HL-60 (cell line): ENCODE data around the gene TBX18.

Experiments used
- DNase-seq, 2 experiments: peaks; one replicate each; pipeline ENCODE4 v3.0.0-alpha.2; 2010 to 2020; ENCODE audit warnings: low read depth in 1 of 2, low spot score in 1 of 2
- H3K27ac ChIP-seq: fragments of 250-450 bp; sonication (Bioruptor Pico); replicated peaks from 2 replicates; pipeline ENCODE4 v1.5.1; 2020; ENCODE audit warnings: mild to moderate bottlenecking, moderate library complexity
- H3K27me3 ChIP-seq: fragments of 250-450 bp; sonication (Bioruptor Pico); 2 replicates; pipeline ENCODE4 v1.5.1; 2021; ENCODE audit warnings: mild to moderate bottlenecking, moderate library complexity; ENCODE audit not compliant: insufficient read depth, poor library complexity, severe bottlenecking
- H3K4me3 ChIP-seq: replicated peaks from 2 replicates; pipeline ENCODE4 v1.5.1; 2011; ENCODE audit warnings: mild to moderate bottlenecking, control low read depth, low read length; ENCODE audit not compliant: insufficient read depth
- GABPA ChIP-seq: IDR thresholded peaks from 2 replicates; pipeline ENCODE4 v1.6.1; 2012; ENCODE audit warnings: low read depth
- POLR2AphosphoS5 ChIP-seq: IDR thresholded peaks from 2 replicates; pipeline ENCODE4 v1.6.1; 2012; ENCODE audit warnings: low read depth
- SPI1 ChIP-seq: IDR thresholded peaks from 2 replicates; pipeline ENCODE4 v1.6.1; 2012; ENCODE audit warnings: low read depth, mild to moderate bottlenecking, borderline replicate concordance
- TF ChIP-seq, protein P1 (sequence below): IDR thresholded peaks from one replicate; pipeline ENCODE4 v1.5.1; 2011; ENCODE audit warnings: low read length, control low read depth, inconsistent platforms; ENCODE audit not compliant: insufficient read depth
- TF ChIP-seq, protein P2 (sequence below): IDR thresholded peaks from 2 replicates; pipeline ENCODE4 v1.6.1; 2012; ENCODE audit warnings: low read depth; ENCODE audit not compliant: insufficient replicate concordance

The TBX18 gene

DNA sequence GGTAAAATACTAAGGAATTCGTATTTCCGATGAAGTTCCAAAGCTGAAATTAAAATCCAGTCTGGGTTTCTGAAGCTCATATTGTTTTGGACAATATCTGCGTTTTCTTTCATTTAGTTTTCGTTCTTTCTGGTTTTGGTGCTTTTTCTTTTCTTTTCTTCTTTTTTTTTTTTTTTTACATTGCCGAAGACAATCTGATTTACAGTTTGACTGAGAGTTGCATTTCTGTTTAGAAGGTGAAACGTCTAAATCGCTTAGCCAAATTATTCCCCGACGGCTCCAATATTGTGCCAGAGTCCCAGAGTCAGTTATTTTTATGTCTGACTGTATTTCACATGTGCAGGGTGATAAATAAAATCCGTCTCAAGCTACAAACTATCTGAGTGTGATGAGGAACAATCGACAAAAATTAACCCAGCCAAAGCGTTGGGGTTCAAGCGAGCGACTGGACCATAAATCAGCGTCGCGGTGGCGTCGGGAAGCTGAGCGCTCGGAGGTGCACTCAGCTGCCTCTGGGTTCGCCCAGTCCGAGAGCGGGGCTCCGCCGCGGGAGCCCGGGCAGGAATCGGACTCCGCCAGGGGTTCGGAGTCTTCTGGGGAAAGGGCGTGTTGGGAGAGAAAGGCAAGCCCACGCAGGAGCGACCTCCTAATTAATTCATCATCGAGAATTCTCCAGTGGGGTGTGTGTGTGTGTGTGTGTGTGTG, 8.2 kb upstream of the TBX18 start:
- no peak overlapping the region for H3K4me3 ChIP-seq
- H3K27me3 ChIP-seq = peaks cover 73% of the 10 kb centered on the region
- TF ChIP-seq, protein P1, sequence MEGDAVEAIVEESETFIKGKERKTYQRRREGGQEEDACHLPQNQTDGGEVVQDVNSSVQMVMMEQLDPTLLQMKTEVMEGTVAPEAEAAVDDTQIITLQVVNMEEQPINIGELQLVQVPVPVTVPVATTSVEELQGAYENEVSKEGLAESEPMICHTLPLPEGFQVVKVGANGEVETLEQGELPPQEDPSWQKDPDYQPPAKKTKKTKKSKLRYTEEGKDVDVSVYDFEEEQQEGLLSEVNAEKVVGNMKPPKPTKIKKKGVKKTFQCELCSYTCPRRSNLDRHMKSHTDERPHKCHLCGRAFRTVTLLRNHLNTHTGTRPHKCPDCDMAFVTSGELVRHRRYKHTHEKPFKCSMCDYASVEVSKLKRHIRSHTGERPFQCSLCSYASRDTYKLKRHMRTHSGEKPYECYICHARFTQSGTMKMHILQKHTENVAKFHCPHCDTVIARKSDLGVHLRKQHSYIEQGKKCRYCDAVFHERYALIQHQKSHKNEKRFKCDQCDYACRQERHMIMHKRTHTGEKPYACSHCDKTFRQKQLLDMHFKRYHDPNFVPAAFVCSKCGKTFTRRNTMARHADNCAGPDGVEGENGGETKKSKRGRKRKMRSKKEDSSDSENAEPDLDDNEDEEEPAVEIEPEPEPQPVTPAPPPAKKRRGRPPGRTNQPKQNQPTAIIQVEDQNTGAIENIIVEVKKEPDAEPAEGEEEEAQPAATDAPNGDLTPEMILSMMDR = no peak
- no peak for TF ChIP-seq POLR2AphosphoS5
- no peak overlapping the region for H3K27ac ChIP-seq
- no peak for DNase-seq

DNA sequence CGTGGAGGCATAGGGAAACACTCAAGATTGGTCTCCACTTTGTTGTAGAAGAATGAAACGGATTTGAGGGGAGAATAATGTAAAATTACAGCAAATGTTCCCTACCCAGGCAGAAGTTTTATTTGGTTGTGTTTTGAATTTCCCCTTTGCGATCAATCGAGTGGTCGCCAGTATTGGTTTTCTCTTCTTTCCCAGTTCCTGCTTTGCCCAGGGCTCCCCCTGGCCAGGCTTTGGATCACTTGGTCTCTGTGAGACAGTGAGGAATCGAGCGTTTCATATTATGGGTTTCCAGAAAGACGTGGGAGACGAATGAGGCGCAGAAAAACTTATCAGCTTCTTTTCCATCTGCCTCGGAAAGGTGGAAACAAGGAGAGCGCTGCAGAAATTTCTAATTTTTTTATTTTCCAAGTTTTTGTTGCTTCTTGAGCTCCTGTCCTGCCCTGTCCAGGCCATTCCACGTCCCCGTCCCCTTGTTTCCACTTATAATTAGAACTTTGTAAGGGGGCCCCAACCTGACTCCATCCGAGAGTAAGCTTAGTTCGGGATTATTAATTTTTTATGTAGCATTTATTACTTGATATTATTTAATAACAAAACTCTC, 7.5 kb upstream of the TBX18 start:
- no peak overlapping the region for H3K27ac ChIP-seq
- no peak overlapping the region for H3K4me3 ChIP-seq
- TF ChIP-seq, protein P2, sequence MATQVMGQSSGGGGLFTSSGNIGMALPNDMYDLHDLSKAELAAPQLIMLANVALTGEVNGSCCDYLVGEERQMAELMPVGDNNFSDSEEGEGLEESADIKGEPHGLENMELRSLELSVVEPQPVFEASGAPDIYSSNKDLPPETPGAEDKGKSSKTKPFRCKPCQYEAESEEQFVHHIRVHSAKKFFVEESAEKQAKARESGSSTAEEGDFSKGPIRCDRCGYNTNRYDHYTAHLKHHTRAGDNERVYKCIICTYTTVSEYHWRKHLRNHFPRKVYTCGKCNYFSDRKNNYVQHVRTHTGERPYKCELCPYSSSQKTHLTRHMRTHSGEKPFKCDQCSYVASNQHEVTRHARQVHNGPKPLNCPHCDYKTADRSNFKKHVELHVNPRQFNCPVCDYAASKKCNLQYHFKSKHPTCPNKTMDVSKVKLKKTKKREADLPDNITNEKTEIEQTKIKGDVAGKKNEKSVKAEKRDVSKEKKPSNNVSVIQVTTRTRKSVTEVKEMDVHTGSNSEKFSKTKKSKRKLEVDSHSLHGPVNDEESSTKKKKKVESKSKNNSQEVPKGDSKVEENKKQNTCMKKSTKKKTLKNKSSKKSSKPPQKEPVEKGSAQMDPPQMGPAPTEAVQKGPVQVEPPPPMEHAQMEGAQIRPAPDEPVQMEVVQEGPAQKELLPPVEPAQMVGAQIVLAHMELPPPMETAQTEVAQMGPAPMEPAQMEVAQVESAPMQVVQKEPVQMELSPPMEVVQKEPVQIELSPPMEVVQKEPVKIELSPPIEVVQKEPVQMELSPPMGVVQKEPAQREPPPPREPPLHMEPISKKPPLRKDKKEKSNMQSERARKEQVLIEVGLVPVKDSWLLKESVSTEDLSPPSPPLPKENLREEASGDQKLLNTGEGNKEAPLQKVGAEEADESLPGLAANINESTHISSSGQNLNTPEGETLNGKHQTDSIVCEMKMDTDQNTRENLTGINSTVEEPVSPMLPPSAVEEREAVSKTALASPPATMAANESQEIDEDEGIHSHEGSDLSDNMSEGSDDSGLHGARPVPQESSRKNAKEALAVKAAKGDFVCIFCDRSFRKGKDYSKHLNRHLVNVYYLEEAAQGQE = no peak
- no peak for DNase-seq
- peaks cover 77% of the 10 kb centered on the region for H3K27me3 ChIP-seq

DNA sequence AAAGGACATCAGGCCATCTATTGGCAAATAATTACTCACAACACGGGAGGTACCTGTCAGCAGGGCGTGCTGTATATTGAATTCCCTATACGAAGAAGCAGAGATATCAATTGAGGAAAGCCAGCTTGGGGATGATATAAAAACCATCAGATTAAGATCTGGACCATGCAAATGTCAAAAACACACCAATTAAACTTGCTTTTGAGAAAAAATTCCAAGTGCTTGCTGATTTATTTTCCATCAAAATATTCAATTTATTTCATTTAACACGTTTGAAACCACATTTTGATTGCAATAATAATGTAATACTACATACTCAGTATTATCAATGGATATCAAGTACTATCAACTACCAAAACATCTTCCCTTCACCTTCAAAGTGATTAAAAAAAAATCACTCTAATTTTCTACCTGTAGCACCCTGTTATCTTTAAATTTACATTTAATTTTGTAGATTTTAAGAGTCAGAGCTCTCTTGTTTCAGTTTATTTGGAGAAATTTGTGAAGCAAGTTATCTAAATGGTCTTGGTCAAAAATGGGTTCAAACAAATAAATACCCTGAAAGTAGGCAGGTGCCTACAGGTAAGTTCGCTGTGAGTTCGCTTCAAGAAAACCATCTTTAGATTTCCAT, 6.8 kb upstream of the TBX18 start:
- TF ChIP-seq, protein P1 = no peak
- TF ChIP-seq, protein P2 = no peak
- TF ChIP-seq SPI1 (no peak), POLR2AphosphoS5 (no peak), GABPA (no peak)
- no peak for DNase-seq
- Histone ChIP-seq H3K27ac (no peak overlapping the region), H3K4me3 (no peak overlapping the region), H3K27me3 (peaks cover 80% of the 10 kb centered on the region)

DNA sequence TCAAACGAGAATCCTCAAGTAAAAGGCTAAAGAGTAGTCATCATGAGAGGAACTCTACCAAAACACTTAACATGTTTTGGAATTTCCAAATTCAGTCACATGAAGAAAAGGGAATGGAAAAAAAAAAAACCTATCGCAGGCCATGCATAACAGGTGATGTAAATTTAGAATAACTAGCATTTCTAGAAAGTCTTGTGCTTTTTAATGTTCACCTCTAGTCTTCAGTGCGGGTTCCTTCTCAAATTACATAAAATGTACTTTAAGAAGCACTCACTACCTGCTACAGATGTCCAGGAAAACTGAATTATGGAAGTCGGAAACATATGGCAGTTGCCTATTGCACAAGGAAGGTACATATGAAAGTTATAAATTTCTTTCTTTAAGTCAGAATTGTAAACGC, 6.1 kb upstream of the TBX18 start:
- no peak overlapping the region for H3K4me3 ChIP-seq
- H3K27me3 ChIP-seq = peaks cover 80% of the 10 kb centered on the region
- no peak for DNase-seq
- TF ChIP-seq, protein P2 = no peak
- no peak for TF ChIP-seq GABPA
- no peak for TF ChIP-seq SPI1
- TF ChIP-seq, protein P1 = no peak
- TF ChIP-seq POLR2AphosphoS5 = no peak
- H3K27ac ChIP-seq = no peak overlapping the region
